ENCODE results near the gene CELF2.
A peak's percentile ranks its signal among the peaks of the same experiment; 100 is the strongest.

CELF2 gene

GRCh38 chr10:11164551-11164802 is 146.8 kb downstream of the CELF2 start:
- H4K91ac ChIP-seq (ENCODE audit: low read depth, low read length): no peak overlapping the region
- H3K27me3 ChIP-seq (ENCODE audit: insufficient read depth, low read length): peaks cover 12% of the 10 kb centered on the region
- DNase-seq: no peak
- WGBS (ENCODE audit: extremely low coverage, insufficient coverage, insufficient read length): no CpG with 5 or more reads among the region's 1 CpG
- H3K4ac ChIP-seq (ENCODE audit: low read depth, low read length): no peak overlapping the region
- H3K79me2 ChIP-seq (ENCODE audit: control insufficient read depth, insufficient read depth, low read length, poor library complexity): no peaks in the 10 kb centered on the region
- H3K18ac ChIP-seq (ENCODE audit: low read length): no peak overlapping the region
- H3K4me2 ChIP-seq (ENCODE audit: low read length): no peak overlapping the region
- no peak overlapping the region for H3K27ac ChIP-seq (ENCODE audit: low read depth, low read length)
- peaks cover 10% of the 10 kb centered on the region in 2 experiments for H3K4me1 ChIP-seq (ENCODE audit: control insufficient read depth in 1 of 2, insufficient read depth in 2 of 2, low read length in 2 of 2)
- H2BK12ac ChIP-seq (ENCODE audit: low read length): no peak overlapping the region
- no peaks in the 10 kb centered on the region for H3K79me1 ChIP-seq (ENCODE audit: low read length)
- H3K9ac ChIP-seq (ENCODE audit: low read length): no peak overlapping the region
- H3K9me3 ChIP-seq (ENCODE audit: insufficient read depth, low read depth, low read length): peaks cover 4% of the 10 kb centered on the region
- no peak overlapping the region for H4K8ac ChIP-seq (ENCODE audit: low read depth, low read length)
- no peak overlapping the region for H2AFZ ChIP-seq (ENCODE audit: insufficient read depth, low read length, poor library complexity)
- H4K12ac ChIP-seq (ENCODE audit: low read depth, low read length): no peak overlapping the region
- no peak overlapping the region for H3K14ac ChIP-seq (ENCODE audit: low read length)
- no peak overlapping the region for H3K23ac ChIP-seq (ENCODE audit: low read length)
- H2BK120ac ChIP-seq (ENCODE audit: insufficient read depth, low read length, poor library complexity): no peak overlapping the region
- no peak overlapping the region for H2BK5ac ChIP-seq (ENCODE audit: low read depth, low read length, poor library complexity)
- H2AK5ac ChIP-seq (ENCODE audit: low read length): no peak overlapping the region
- H3K36me3 ChIP-seq (ENCODE audit: control insufficient read depth in 1 of 2, insufficient read depth in 2 of 2, low read length in 2 of 2): no peaks in the 10 kb centered on the region
- no peak overlapping the region for H3K4me3 ChIP-seq (ENCODE audit: low read depth, low read length)

GRCh38 chr10:11164803-11165590 is 147.3 kb downstream of the CELF2 start:
- no peak overlapping the region for H3K27ac ChIP-seq (ENCODE audit: low read depth, low read length)
- no peak overlapping the region for H3K14ac ChIP-seq (ENCODE audit: low read length)
- no peaks in the 10 kb centered on the region for H3K79me2 ChIP-seq (ENCODE audit: control insufficient read depth, insufficient read depth, low read length, poor library complexity)
- no peak overlapping the region for H4K8ac ChIP-seq (ENCODE audit: low read depth, low read length)
- peak in 1 of 2 donors; percentile 29 for DNase-seq
- H4K12ac ChIP-seq (ENCODE audit: low read depth, low read length): no peak overlapping the region
- H2AK5ac ChIP-seq (ENCODE audit: low read length): no peak overlapping the region
- peaks cover 2% of the 10 kb centered on the region for H3K9me3 ChIP-seq (ENCODE audit: insufficient read depth, low read depth, low read length)
- no peak overlapping the region for H3K9ac ChIP-seq (ENCODE audit: low read length)
- no peaks in the 10 kb centered on the region for H3K79me1 ChIP-seq (ENCODE audit: low read length)
- no CpG with 5 or more reads among the region's 38 CpGs for WGBS (ENCODE audit: extremely low coverage, insufficient coverage, insufficient read length)
- H3K23ac ChIP-seq (ENCODE audit: low read length): no peak overlapping the region
- H3K4me1 ChIP-seq (ENCODE audit: control insufficient read depth in 1 of 2, insufficient read depth in 2 of 2, low read length in 2 of 2): peaks cover 10% of the 10 kb centered on the region in 2 experiments
- H2BK120ac ChIP-seq (ENCODE audit: insufficient read depth, low read length, poor library complexity): no peak overlapping the region
- no peak overlapping the region for H3K18ac ChIP-seq (ENCODE audit: low read length)
- H3K27me3 ChIP-seq (ENCODE audit: insufficient read depth, low read length): peaks cover 12% of the 10 kb centered on the region
- H2AFZ ChIP-seq (ENCODE audit: insufficient read depth, low read length, poor library complexity): no peak overlapping the region
- H3K4me2 ChIP-seq (ENCODE audit: low read length): peak overlapping the region; percentile 91
- no peak overlapping the region for H3K4ac ChIP-seq (ENCODE audit: low read depth, low read length)
- no peak overlapping the region for H2BK12ac ChIP-seq (ENCODE audit: low read length)
- no peak overlapping the region for H2BK5ac ChIP-seq (ENCODE audit: low read depth, low read length, poor library complexity)
- H3K36me3 ChIP-seq (ENCODE audit: control insufficient read depth in 1 of 2, insufficient read depth in 2 of 2, low read length in 2 of 2): no peaks in the 10 kb centered on the region
- peak overlapping the region; percentile 57 for H3K4me3 ChIP-seq (ENCODE audit: low read depth, low read length)
- H4K91ac ChIP-seq (ENCODE audit: low read depth, low read length): no peak overlapping the region

GRCh38 chr10:11165591-11166543 is 148.2 kb downstream of the CELF2 start:
- Histone ChIP-seq H2BK12ac (ENCODE audit: low read length) (no peak overlapping the region), H3K9ac (ENCODE audit: low read length) (no peak overlapping the region), H3K4me3 (ENCODE audit: low read depth, low read length) (peak overlapping the region; percentile 57), H3K4me1 (ENCODE audit: control insufficient read depth in 1 of 2, insufficient read depth in 2 of 2, low read length in 2 of 2) (peaks cover 10% of the 10 kb centered on the region in 2 experiments), H3K4me2 (ENCODE audit: low read length) (peak overlapping the region; percentile 91), H4K8ac (ENCODE audit: low read depth, low read length) (no peak overlapping the region), H4K12ac (ENCODE audit: low read depth, low read length) (no peak overlapping the region), H3K79me1 (ENCODE audit: low read length) (no peaks in the 10 kb centered on the region), H2BK120ac (ENCODE audit: insufficient read depth, low read length, poor library complexity) (no peak overlapping the region), H3K18ac (ENCODE audit: low read length) (no peak overlapping the region), H3K79me2 (ENCODE audit: control insufficient read depth, insufficient read depth, low read length, poor library complexity) (no peaks in the 10 kb centered on the region), H3K27me3 (ENCODE audit: insufficient read depth, low read length) (peaks cover 12% of the 10 kb centered on the region), H2AK5ac (ENCODE audit: low read length) (no peak overlapping the region), H2BK5ac (ENCODE audit: low read depth, low read length, poor library complexity) (no peak overlapping the region), H3K4ac (ENCODE audit: low read depth, low read length) (no peak overlapping the region), H4K91ac (ENCODE audit: low read depth, low read length) (no peak overlapping the region), H2AFZ (ENCODE audit: insufficient read depth, low read length, poor library complexity) (no peak overlapping the region), H3K14ac (ENCODE audit: low read length) (no peak overlapping the region), H3K9me3 (ENCODE audit: insufficient read depth, low read depth, low read length) (peaks cover 2% of the 10 kb centered on the region), H3K27ac (ENCODE audit: low read depth, low read length) (no peak overlapping the region), H3K36me3 (ENCODE audit: control insufficient read depth in 1 of 2, insufficient read depth in 2 of 2, low read length in 2 of 2) (no peaks in the 10 kb centered on the region), H3K23ac (ENCODE audit: low read length) (no peak overlapping the region)
- no peak for DNase-seq
- no CpG with 5 or more reads among the region's 44 CpGs for WGBS (ENCODE audit: extremely low coverage, insufficient coverage, insufficient read length)

GRCh38 chr10:11166550-11166949 is 148.9 kb downstream of the CELF2 start:
- no peaks in the 10 kb centered on the region for H3K36me3 ChIP-seq (ENCODE audit: control insufficient read depth in 1 of 2, insufficient read depth in 2 of 2, low read length in 2 of 2)
- no peak overlapping the region for H3K27ac ChIP-seq (ENCODE audit: low read depth, low read length)
- H2BK5ac ChIP-seq (ENCODE audit: low read depth, low read length, poor library complexity): no peak overlapping the region
- H2BK120ac ChIP-seq (ENCODE audit: insufficient read depth, low read length, poor library complexity): no peak overlapping the region
- H3K4me3 ChIP-seq (ENCODE audit: low read depth, low read length): no peak overlapping the region
- H4K91ac ChIP-seq (ENCODE audit: low read depth, low read length): no peak overlapping the region
- H2AK5ac ChIP-seq (ENCODE audit: low read length): no peak overlapping the region
- H3K9ac ChIP-seq (ENCODE audit: low read length): no peak overlapping the region
- DNase-seq: no peak
- no peak overlapping the region for H3K18ac ChIP-seq (ENCODE audit: low read length)
- no peak overlapping the region for H4K8ac ChIP-seq (ENCODE audit: low read depth, low read length)
- peaks cover 12% of the 10 kb centered on the region for H3K27me3 ChIP-seq (ENCODE audit: insufficient read depth, low read length)
- H3K4ac ChIP-seq (ENCODE audit: low read depth, low read length): no peak overlapping the region
- H3K4me1 ChIP-seq (ENCODE audit: control insufficient read depth in 1 of 2, insufficient read depth in 2 of 2, low read length in 2 of 2): peaks cover 10% of the 10 kb centered on the region in 2 experiments
- H3K9me3 ChIP-seq (ENCODE audit: insufficient read depth, low read depth, low read length): peaks cover 2% of the 10 kb centered on the region
- no peak overlapping the region for H3K14ac ChIP-seq (ENCODE audit: low read length)
- no peak overlapping the region for H2BK12ac ChIP-seq (ENCODE audit: low read length)
- no peak overlapping the region for H3K23ac ChIP-seq (ENCODE audit: low read length)
- no peak overlapping the region for H2AFZ ChIP-seq (ENCODE audit: insufficient read depth, low read length, poor library complexity)
- H3K79me2 ChIP-seq (ENCODE audit: control insufficient read depth, insufficient read depth, low read length, poor library complexity): no peaks in the 10 kb centered on the region
- H3K79me1 ChIP-seq (ENCODE audit: low read length): no peaks in the 10 kb centered on the region
- H4K12ac ChIP-seq (ENCODE audit: low read depth, low read length): no peak overlapping the region
- WGBS (ENCODE audit: extremely low coverage, insufficient coverage, insufficient read length): no CpG with 5 or more reads among the region's 5 CpGs
- no peak overlapping the region for H3K4me2 ChIP-seq (ENCODE audit: low read length)

Measured in trophoblast cell (in vitro differentiated cells and primary cell).